ENCODE measurements around the gene SMARCA4.

DNA sequence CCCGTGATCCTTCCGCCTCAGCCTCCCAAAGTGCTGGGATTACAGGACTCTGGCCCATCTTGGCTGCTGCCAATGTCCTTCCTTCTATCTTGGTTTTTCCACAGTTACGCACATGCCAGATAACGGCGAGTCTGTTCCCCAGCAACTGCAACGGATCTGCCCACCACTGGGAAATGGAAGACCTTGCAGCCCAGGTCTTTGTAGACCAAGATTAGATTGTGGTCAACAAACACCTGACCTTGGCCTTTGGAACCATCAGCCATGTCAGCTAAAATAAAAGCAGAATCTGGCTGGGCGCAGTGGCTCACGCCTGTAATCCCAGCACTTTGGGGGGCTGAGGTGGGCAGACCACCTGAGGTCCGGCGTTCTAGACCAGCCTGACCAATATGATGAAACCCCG, 118.1 kb downstream of the SMARCA4 start:
- TF ChIP-seq, protein P1, sequence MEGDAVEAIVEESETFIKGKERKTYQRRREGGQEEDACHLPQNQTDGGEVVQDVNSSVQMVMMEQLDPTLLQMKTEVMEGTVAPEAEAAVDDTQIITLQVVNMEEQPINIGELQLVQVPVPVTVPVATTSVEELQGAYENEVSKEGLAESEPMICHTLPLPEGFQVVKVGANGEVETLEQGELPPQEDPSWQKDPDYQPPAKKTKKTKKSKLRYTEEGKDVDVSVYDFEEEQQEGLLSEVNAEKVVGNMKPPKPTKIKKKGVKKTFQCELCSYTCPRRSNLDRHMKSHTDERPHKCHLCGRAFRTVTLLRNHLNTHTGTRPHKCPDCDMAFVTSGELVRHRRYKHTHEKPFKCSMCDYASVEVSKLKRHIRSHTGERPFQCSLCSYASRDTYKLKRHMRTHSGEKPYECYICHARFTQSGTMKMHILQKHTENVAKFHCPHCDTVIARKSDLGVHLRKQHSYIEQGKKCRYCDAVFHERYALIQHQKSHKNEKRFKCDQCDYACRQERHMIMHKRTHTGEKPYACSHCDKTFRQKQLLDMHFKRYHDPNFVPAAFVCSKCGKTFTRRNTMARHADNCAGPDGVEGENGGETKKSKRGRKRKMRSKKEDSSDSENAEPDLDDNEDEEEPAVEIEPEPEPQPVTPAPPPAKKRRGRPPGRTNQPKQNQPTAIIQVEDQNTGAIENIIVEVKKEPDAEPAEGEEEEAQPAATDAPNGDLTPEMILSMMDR (IDR thresholded peaks at IDR 0.05): no peak
- no peak for TF ChIP-seq POLR2A (IDR thresholded peaks at IDR 0.05)
